HEK293 (cell line): ENCODE results near the gene TP53AIP1.

ENCODE experiments used
- CTCF ChIA-PET: fragments of 350-600 bp; formaldehyde crosslinking; extraction: SDS; loops from one replicate; lab custom pipeline; 2021; ENCODE audit warnings: antibody characterized with exemption; lab: Yijun Ruan, JAX
- POLR2A ChIA-PET: fragments of 300-600 bp; formaldehyde crosslinking; extraction: SDS; loops from one replicate; lab custom pipeline; 2020; ENCODE audit warnings: antibody characterized with exemption, inconsistent platforms; lab: Yijun Ruan, JAX
- H3K27ac ChIP-seq: fragments of 200-500 bp; sonication (Bioruptor generic); 2 replicates; pipeline ENCODE4 v1.5.1; 2014; ENCODE audit warnings: low read depth, low read length, control low read depth, inconsistent platforms; ENCODE audit errors: extremely low read depth
- H3K36me3 ChIP-seq, 2 experiments: fragments of 200-500 bp in 1 of 2; sonication (Bioruptor generic) in 1 of 2; 1 replicate in 1 of 2; 2 replicates in 1 of 2; pipeline ENCODE4 v1.5.1; 2014 to 2017; ENCODE audit warnings: inconsistent platforms in 2 of 2, low read length in 2 of 2; ENCODE audit not compliant: control insufficient read depth in 2 of 2, insufficient read depth in 1 of 2
- H3K4me1 ChIP-seq: fragments of 200-500 bp; sonication (Bioruptor generic); 2 replicates; pipeline ENCODE4 v1.5.1; 2014; ENCODE audit warnings: mild to moderate bottlenecking, low read length, inconsistent platforms; ENCODE audit not compliant: control insufficient read depth, insufficient read depth
- H3K4me3 ChIP-seq: 2 replicates; pipeline ENCODE4 v1.5.1; 2011; ENCODE audit warnings: low read depth, mild to moderate bottlenecking, control low read depth, low read length, moderate library complexity
- H3K9me3 ChIP-seq: fragments of 200-500 bp; sonication (Bioruptor generic); 2 replicates; pipeline ENCODE4 v1.5.1; 2014; ENCODE audit warnings: low read depth, low read length, inconsistent platforms; ENCODE audit not compliant: control insufficient read depth, insufficient read depth
- BCL11A ChIP-seq: fragments of 450-650 bp; formaldehyde crosslinking; IDR thresholded peaks from 2 replicates; pipeline ENCODE4 v1.5.1; 2016; ENCODE audit warnings: low read depth, missing biosample characterization, missing genetic modification characterization
- FEZF1 ChIP-seq: fragments of 450-650 bp; formaldehyde crosslinking; IDR thresholded peaks from 2 replicates; pipeline ENCODE4 v1.5.1; 2016; ENCODE audit warnings: missing biosample characterization, missing genetic modification characterization
- IKZF3 ChIP-seq: fragments of 450-650 bp; IDR thresholded peaks from 2 replicates; pipeline ENCODE4 v1.5.0; 2018; ENCODE audit warnings: missing biosample characterization, mild to moderate bottlenecking, missing genetic modification characterization, moderate library complexity
- MYNN ChIP-seq: fragments of 450-650 bp; formaldehyde crosslinking; IDR thresholded peaks from 2 replicates; pipeline ENCODE4 v1.5.1; 2016; ENCODE audit warnings: missing biosample characterization, missing genetic modification characterization, borderline replicate concordance
- OSR2 ChIP-seq: fragments of 450-650 bp; formaldehyde crosslinking; IDR thresholded peaks from 2 replicates; pipeline ENCODE4 v1.5.1; 2016; ENCODE audit warnings: missing biosample characterization, missing genetic modification characterization
- REST ChIP-seq: fragments of 450-650 bp; formaldehyde crosslinking; IDR thresholded peaks from 2 replicates; pipeline ENCODE4 v1.5.1; 2016; ENCODE audit warnings: missing biosample characterization, missing genetic modification characterization
- SCRT2 ChIP-seq: fragments of 450-650 bp; formaldehyde crosslinking; IDR thresholded peaks from 2 replicates; pipeline ENCODE4 v1.5.1; 2016; ENCODE audit warnings: missing biosample characterization, missing genetic modification characterization
- YY1 ChIP-seq: fragments of 450-650 bp; formaldehyde crosslinking; IDR thresholded peaks from 2 replicates; pipeline ENCODE4 v1.5.1; 2018; ENCODE audit warnings: missing biosample characterization, missing genetic modification characterization
- ZBTB17 ChIP-seq: fragments of 450-650 bp; formaldehyde crosslinking; IDR thresholded peaks from 2 replicates; pipeline ENCODE4 v1.5.1; 2016; ENCODE audit warnings: missing biosample characterization, missing genetic modification characterization
- ZBTB26 ChIP-seq: fragments of 450-650 bp; formaldehyde crosslinking; optimal IDR thresholded peaks from 2 replicates; pipeline ENCODE3; 2016; ENCODE audit warnings: missing biosample characterization, mild to moderate bottlenecking, missing genetic modification characterization
- ZIC2 ChIP-seq: fragments of 450-650 bp; formaldehyde crosslinking; IDR thresholded peaks from 2 replicates; pipeline ENCODE4 v1.5.1; 2016; ENCODE audit warnings: missing biosample characterization, missing genetic modification characterization
- ZNF138 ChIP-seq: fragments of 450-650 bp; formaldehyde crosslinking; IDR thresholded peaks from 2 replicates; pipeline ENCODE4 v1.5.1; 2016; ENCODE audit warnings: missing biosample characterization, missing genetic modification characterization, borderline replicate concordance
- ZNF16 ChIP-seq: fragments of 450-650 bp; formaldehyde crosslinking; IDR thresholded peaks from 2 replicates; pipeline ENCODE4 v1.5.1; 2016; ENCODE audit warnings: low read depth, missing biosample characterization, missing genetic modification characterization
- ZNF18 ChIP-seq: fragments of 450-650 bp; formaldehyde crosslinking; IDR thresholded peaks from 2 replicates; pipeline ENCODE4 v1.5.1; 2016; ENCODE audit warnings: missing biosample characterization, missing genetic modification characterization
- ZNF211 ChIP-seq: fragments of 450-650 bp; formaldehyde crosslinking; IDR thresholded peaks from 2 replicates; pipeline ENCODE4 v1.5.1; 2016; ENCODE audit warnings: low read depth, missing biosample characterization, missing genetic modification characterization
- ZNF274 ChIP-seq, 2 experiments: fragments of 200-500 bp in 1 of 2; fragments of 450-650 bp in 1 of 2; sonication (Bioruptor generic) in 1 of 2; formaldehyde crosslinking in 1 of 2; IDR thresholded peaks; 2 replicates each; pipeline versions ENCODE4 v1.5.1 to v1.6.1; 2014 to 2016; ENCODE audit warnings: borderline replicate concordance in 1 of 2, inconsistent platforms in 1 of 2, low read length in 1 of 2, missing biosample characterization in 1 of 2, missing genetic modification characterization in 1 of 2
- ZNF311 ChIP-seq: fragments of 450-650 bp; formaldehyde crosslinking; IDR thresholded peaks from 2 replicates; pipeline ENCODE4 v1.5.1; 2017; ENCODE audit warnings: missing biosample characterization, missing genetic modification characterization, borderline replicate concordance
- ZNF449 ChIP-seq: fragments of 450-650 bp; formaldehyde crosslinking; IDR thresholded peaks from 2 replicates; pipeline ENCODE4 v1.5.1; 2017; ENCODE audit warnings: missing biosample characterization, mild to moderate bottlenecking, missing genetic modification characterization, moderate library complexity
- ZNF521 ChIP-seq: fragments of 450-650 bp; formaldehyde crosslinking; IDR thresholded peaks from 2 replicates; pipeline ENCODE4 v1.5.1; 2017; ENCODE audit warnings: missing biosample characterization, mild to moderate bottlenecking, missing genetic modification characterization
- ZNF558 ChIP-seq: fragments of 450-650 bp; formaldehyde crosslinking; IDR thresholded peaks from 2 replicates; pipeline ENCODE4 v1.5.1; 2016; ENCODE audit warnings: missing biosample characterization, missing genetic modification characterization
- ZNF610 ChIP-seq: fragments of 450-650 bp; formaldehyde crosslinking; IDR thresholded peaks from 2 replicates; pipeline ENCODE4 v1.5.1; 2016; ENCODE audit warnings: missing biosample characterization, missing genetic modification characterization, borderline replicate concordance
- ZNF692 ChIP-seq: fragments of 450-650 bp; formaldehyde crosslinking; IDR thresholded peaks from 2 replicates; pipeline ENCODE4 v1.5.1; 2016; ENCODE audit warnings: missing biosample characterization, missing genetic modification characterization
- ZNF76 ChIP-seq: fragments of 450-650 bp; formaldehyde crosslinking; IDR thresholded peaks from 2 replicates; pipeline ENCODE4; 2016; ENCODE audit warnings: low read depth, missing biosample characterization, missing genetic modification characterization, borderline replicate concordance
- ZNF768 ChIP-seq: fragments of 450-650 bp; formaldehyde crosslinking; IDR thresholded peaks from 2 replicates; pipeline ENCODE4 v1.5.1; 2018; ENCODE audit warnings: missing biosample characterization, mild to moderate bottlenecking, missing genetic modification characterization
- ZNF785 ChIP-seq: fragments of 450-650 bp; formaldehyde crosslinking; IDR thresholded peaks from 2 replicates; pipeline ENCODE4 v1.5.1; 2016; ENCODE audit warnings: missing biosample characterization, missing genetic modification characterization
- ZNF830 ChIP-seq: fragments of 450-650 bp; IDR thresholded peaks from 2 replicates; pipeline ENCODE4 v1.5.0; 2018; ENCODE audit warnings: missing biosample characterization, missing genetic modification characterization, low read depth, mild to moderate bottlenecking, moderate library complexity
- ZSCAN5A ChIP-seq: fragments of 450-650 bp; formaldehyde crosslinking; IDR thresholded peaks from 2 replicates; pipeline ENCODE4 v1.5.1; 2016; ENCODE audit warnings: missing biosample characterization, missing genetic modification characterization

TP53AIP1 gene

GRCh38 chr11:128964463-128964930 is 21.8 kb upstream of the TP53AIP1 start:
- H3K36me3 ChIP-seq = peaks cover 0 to 11% of the 10 kb centered on the region in 2 experiments; a peak in 1 of 3 replicates
- POLR2A ChIA-PET = no interaction called here
- no peaks in the 10 kb centered on the region for H3K9me3 ChIP-seq
- CTCF ChIA-PET = interaction anchor here (1.1 to 18.1 kb wide), 2 partner anchors 70 to 76 kb away, joined by 3 to 556 read pairs; partner anchors contain the start of gene KCNJ5
- H3K4me3 ChIP-seq = no peak overlapping the region
- H3K4me1 ChIP-seq = peaks cover 11% of the 10 kb centered on the region
- H3K27ac ChIP-seq = no peak overlapping the region
- TF ChIP-seq ZBTB26 (tag by site-specific recombination) = no peak
- peak; percentile 51 for TF ChIP-seq ZIC2 (tag by site-specific recombination)
- TF ChIP-seq ZNF768 (tag by site-specific recombination) = no peak
- peak; percentile 48; the same call in 1 of the 2 replicates for TF ChIP-seq FEZF1
- peak; percentile 38; the same call in 1 of the 2 replicates for TF ChIP-seq SCRT2 (tag by site-specific recombination)
- TF ChIP-seq ZNF274 (IDR thresholded peaks at IDR 0.05; ENCODE audit: low read length) = no peak
- no peak for TF ChIP-seq ZNF274 (tag by site-specific recombination; IDR thresholded peaks at IDR 0.05; ENCODE audit: borderline replicate concordance)
- TF ChIP-seq ZNF610 = no peak
- no peak for TF ChIP-seq YY1
- no peak for TF ChIP-seq ZNF830 (tag by site-specific recombination)
- no peak for TF ChIP-seq ZNF449
- no peak for TF ChIP-seq ZNF138
- TF ChIP-seq OSR2 (tag by site-specific recombination) = no peak
- TF ChIP-seq IKZF3 (tag by site-specific recombination) = 0 out of 2 replicates have a peak, but pooled peaks have one; percentile 14
- TF ChIP-seq ZNF785 (tag by site-specific recombination) = no peak
- no peak for TF ChIP-seq ZNF16 (tag by site-specific recombination)
- TF ChIP-seq BCL11A (tag by site-specific recombination) = no peak
- peak; percentile 16; the same call in 1 of the 2 replicates for TF ChIP-seq ZBTB17
- TF ChIP-seq ZNF76 (tag by site-specific recombination) = no peak
- peak; percentile 87 for TF ChIP-seq ZNF18 (tag by site-specific recombination)
- no peak for TF ChIP-seq MYNN (tag by site-specific recombination)
- TF ChIP-seq ZSCAN5A (tag by site-specific recombination) = no peak
- no peak for TF ChIP-seq ZNF211 (tag by site-specific recombination)
- TF ChIP-seq REST (tag by site-specific recombination) = no peak
- no peak for TF ChIP-seq ZNF311 (tag by site-specific recombination)
- no peak for TF ChIP-seq ZNF521 (tag by site-specific recombination)
- TF ChIP-seq ZNF692 (tag by site-specific recombination) = no peak
- TF ChIP-seq ZNF558 (tag by site-specific recombination) = no peak
